CD4-positive, alpha-beta T cell treated with Interleukin-6 at 100 ng/mL for 8 hours (primary cell): ENCODE data around the gene ZSCAN12.
A peak's percentile ranks its signal among the peaks of the same experiment; 100 is the strongest.

Experiments used
- DNase-seq: peaks from one replicate; pipeline ENCODE4 v3.0.0-alpha.2; 2020; ENCODE audit warnings: mixed read lengths, low spot score

The ZSCAN12 gene

DNA sequence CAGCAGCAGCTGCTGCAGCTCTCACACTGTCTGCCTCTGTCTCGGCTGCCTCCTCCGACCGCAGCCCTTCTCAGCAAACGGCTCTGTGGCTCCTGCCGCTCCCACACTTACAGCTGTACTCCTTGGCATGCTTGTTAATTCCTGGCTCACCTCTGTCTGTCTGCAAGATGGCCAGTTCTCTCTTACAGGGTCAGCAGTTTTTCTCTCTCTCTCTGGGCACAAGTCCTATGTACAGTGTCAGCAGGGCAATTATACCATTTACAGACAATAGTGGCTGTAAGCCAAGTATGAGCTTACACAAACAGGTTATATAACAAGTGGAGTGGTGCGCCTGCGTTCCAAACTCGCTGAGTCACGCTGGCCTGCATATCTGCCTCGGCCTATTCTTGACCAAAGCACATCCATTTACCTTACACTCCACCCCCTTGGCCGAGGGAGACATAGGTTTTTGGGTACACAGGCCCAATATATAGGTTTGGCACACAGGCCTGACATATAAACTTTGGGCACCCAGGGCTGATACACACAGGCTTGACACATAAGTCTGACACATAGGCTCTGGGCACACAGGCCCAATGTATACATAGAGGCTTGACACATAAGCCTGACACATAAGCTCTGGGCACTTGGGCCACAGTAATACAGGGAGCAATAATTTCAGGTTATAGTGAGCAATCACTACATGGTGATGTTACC, 45.4 kb downstream of the ZSCAN12 start:
- DNase-seq, result no peak

DNA sequence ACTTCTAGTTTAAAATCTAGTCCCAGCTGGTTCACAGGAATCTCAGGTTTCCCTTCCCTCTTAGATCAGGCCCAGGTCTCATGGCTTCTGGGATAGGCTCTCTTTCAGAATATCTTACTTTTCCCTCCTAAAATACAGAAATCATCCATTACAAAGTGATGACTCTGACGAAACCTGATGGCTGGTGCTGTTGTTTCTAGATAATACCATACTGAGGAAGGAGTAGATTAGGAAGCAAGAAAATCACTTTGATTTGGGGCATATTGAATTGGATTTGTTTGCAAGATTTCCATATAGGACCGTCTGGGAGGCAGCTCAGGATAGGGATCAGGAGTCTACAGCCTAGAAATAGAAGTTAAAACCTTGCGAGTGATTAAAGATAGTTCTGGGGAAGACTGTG, 46.2 kb downstream of the ZSCAN12 start:
- DNase-seq, result no peak

DNA sequence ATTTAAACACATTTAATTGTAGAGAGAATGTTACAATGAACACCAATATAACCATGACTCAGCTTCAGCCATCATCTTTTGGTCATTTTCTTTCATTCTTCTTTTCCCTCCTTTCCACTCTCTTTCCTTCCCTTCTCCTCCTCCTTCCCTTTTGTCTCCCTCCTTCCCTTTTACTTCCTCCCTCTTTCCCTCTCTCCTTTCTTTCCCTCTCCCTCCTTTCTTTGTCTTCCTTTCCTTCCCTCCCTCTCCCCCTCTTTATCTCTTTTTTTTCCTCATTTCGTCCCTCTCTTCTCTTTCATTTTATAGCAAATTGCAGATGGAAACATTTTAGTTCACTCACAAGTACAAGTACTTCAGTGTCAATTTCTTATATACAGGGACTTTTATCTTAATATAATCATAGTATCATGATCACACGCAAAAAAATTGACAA, 48.0 kb downstream of the ZSCAN12 start:
- no peak for DNase-seq

DNA sequence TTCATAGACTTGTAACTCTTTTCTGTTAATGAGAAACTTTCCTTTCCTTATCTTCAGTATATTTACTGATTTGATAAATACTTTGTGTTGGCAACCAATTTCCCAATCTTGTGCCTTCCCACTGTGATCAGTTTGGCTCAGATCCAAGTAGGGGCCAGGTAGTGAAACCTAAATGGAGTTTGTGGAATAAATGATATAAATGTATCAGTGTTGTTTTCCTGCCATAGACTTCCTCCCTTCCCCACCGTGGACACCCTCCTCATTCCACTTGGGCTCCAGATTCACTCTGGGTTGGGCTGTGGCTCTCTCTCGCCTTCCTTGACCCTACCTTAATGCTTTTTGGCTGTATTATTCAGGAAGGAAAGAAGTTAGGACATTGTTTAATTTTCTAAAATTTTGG, 48.5 kb downstream of the ZSCAN12 start:
- DNase-seq, result no peak

DNA sequence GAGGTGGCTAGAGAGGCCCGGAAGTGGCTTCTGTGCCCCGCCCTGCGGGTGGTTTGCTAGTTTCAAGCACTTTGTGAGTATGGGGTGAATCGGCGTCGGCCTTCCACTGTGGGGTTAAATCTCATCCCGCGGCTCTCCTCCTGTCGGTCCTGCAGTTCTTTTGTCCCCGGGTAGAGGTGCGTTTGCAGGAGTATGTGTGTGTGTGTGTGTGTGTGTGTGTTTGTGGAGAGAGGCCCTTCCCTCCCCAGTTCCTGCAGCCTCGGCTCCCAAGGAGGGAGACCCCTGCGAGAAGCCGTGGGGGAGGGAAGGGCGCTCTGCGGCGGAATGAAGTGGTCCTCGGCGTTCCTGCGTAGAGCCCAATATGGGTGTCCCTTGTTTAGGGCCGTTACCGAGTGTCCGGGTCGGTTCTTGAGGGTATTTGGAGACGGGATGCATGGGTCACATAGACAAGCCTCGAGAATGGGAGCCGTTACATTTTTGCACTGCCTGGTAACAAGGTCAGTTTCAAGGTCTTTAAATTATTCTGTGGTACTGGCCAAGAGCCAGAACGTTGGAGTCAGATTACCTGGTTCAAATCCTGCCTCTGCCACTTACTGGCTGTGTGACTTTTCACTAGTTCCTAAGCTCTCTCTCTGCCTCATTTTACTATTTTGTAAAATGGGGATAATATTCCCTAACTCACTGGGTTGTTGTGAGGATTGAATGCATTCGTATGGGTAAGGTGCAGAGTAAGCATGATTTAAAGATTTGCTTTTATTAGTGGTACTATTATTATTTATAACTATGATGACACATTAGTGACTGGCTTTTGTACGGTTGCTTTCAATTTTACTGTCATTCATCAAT, 49.4 kb downstream of the ZSCAN12 start, which contains the start of gene ZKSCAN3:
ZKSCAN3 (plus strand) TSS at position 56 of the 846 bp plus-strand sequence. CDS start 9,640 bp downstream, outside the sequence.
- peak; percentile 84 for DNase-seq

DNA sequence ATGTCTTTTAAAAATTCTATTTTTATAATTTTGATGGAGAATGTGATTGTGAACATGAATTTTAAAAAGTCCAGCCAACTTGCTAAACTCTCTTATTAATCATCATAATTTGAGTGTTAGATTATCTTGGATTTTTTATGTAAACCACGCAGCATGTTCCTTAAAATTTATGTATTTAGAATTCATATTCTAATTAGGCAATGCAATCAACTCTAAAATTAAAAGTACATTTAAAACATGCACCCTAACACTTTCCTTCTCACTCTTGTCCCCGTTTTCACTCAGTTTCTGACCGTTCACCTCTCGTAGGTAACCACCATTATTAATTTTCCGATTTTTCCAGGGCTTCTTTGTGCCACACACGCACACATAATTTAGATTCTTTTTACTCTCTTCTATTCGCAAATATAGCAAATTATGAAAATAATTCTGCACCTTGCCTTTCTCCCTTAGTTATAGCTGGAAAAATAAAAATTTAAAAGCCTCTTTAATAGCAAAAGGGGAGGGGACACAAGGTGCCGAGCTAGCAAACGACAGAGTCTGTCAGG, 50.1 kb downstream of the ZSCAN12 start:
- DNase-seq, result no peak

DNA sequence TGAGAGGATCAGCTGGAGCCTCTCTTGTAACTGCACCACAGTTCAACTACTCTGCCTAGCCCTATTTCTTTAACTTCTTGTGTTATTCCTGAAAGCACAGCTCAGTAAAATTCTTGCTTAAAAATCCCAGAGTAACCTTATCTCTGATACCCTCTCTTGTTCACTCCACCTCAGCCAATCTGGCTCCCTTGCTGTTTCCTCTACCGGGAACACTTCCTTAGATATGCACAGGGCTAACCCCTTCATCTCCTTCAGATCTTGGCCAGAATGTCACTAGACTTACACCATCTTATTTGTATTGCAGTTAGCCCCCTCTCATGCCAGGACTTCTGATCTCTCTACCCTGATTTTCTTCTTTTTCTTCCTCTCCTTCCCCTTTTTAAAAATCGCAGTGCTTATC, 52.4 kb downstream of the ZSCAN12 start:
- DNase-seq, result no peak

DNA sequence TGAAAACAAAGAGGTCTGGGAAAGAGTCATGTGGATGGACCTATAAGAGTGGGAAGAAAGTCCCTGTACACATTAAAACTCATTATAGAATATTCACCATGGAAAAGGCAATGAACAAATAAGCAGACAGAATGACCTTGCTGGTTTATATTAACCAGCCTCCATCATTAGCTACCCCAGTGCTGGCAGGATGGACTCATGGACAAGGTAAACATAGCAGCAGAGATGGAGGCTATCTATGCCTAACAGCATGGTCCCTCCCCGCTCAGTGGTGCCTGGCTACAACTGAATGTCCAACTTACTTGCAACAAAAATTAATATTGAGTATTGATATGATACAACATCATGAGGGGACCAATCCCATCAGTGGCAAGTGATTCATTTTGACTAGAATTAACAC, 54.3 kb downstream of the ZSCAN12 start:
- no peak for DNase-seq

DNA sequence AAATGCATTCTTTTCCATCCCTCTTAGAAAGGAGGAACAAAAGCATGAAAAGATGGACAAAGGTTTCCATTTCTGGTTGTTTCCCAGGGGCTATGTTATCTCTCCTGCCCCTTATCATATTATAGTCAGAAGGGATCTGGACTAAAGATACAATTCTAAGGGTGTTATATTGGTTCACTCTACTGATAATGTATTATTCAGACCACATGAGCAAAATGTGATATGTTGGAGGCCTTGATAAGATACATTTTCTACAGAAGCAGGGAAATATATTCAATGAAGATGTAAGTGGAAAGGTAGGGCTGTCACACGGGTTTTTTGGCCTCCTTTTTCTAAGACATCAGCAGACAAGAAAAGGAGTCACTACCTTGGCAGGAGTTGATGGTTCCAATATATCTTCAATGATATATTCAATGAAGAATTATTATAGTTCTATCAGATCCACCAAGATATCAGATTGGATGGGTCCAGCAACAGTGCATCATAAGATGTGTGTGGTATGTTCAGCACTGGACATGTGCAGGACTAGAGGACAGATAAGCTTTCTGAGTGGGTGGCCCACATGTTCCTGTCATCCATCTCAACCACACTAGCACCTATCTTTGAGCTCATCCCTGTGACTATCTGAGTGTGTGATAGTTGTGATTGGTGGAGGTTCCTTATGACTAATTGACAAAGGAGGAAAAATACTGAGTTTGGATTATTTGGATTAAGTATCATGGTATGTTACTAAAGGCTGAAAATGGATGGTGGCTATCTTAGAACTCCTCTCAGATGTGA, 55.5 kb downstream of the ZSCAN12 start:
- no peak for DNase-seq

DNA sequence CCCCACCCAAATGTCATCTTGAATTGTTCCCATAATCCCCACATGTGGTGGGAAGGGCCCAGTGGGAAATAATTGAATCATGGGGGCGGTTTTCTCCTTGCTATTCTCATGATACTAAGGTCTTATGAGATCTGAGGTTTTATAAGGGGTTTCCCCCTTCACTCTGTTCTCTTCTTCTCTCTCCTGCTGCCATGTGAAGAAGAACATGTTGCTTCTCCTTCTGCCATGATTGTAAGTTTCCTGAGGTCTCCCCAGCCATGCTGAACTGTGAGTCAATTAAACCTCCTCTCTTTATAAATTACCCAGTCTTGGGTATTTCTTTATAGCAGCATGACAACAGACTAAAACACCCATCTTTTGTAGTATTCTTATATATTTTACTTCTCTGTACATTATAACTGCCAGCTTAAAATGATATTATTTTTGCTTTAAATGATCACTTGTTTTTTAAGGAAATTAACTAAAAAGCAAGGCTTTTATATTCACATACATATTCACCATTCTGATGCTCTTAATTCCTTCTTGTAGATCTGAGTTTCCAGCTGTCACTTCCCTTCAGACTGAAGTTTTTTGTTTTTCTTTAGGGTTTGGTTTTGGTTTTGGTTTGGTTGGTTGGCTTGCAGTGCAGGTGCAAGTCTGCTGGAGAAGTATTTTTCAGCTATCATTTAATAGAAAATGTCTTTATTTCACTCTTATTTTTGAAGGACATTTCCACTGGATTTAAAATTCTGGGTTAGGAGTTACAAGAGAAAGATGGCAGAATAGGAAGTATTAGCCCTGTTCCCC, 59.0 kb downstream of the ZSCAN12 start:
- no peak for DNase-seq

DNA sequence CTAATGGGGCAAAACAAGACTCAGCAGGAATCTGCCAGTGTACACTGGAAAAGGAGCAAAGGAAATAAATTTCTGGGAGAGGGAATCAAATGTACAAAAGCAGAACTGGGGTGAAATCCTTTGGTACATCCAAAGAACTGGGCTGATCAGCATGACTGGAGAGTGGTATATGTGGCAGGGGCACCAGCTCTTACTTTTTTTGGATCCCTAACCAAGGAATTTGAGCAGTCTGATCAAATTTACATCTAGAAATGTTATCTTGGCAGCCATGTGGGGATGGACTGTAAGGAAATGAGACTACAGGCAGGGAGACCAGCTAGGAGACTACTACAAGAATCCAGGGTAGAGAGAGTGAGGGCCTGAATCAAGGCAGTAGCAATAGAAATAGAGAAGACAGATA, 62.4 kb downstream of the ZSCAN12 start:
- DNase-seq, result no peak

DNA sequence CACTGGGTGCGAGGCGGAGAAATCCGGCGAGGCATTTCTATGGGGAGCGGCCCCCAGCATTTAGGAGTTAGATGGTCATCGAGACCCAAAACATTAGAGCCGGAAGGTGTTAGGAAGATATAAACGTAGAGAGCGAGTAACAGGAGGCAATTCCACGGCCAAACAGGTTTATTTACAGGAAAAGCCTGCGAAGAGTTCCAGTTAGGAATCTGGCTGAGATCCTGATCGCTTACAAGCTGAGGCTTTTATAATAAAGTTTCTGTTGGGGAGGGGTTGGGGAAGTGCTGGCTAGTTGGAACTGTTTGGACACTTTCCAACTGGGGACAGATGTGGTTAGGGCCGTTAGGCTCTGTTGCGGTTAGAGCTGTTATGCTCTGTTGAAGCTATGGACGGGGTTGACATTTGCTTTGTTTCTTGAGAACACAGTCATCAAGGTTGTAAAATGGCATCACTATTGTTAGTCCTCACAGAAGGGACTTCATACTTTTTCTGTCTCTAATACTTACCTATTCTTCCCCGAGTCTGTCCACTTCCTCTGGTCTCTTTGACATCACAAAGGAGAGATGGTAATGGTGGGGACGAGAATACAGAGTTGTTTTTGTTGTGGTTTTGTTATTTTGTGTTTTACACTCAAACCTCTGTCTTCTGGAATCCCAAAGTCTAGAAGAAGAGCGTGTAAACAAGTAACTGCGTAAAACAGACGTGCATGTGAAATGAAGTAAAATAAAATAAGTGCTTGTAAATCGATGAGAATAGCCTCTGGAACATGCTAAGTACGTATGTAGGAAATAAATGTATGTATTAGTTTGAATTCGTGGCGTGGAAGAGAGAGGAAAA, 63.0 kb downstream of the ZSCAN12 start:
- peak; percentile 20 for DNase-seq

DNA sequence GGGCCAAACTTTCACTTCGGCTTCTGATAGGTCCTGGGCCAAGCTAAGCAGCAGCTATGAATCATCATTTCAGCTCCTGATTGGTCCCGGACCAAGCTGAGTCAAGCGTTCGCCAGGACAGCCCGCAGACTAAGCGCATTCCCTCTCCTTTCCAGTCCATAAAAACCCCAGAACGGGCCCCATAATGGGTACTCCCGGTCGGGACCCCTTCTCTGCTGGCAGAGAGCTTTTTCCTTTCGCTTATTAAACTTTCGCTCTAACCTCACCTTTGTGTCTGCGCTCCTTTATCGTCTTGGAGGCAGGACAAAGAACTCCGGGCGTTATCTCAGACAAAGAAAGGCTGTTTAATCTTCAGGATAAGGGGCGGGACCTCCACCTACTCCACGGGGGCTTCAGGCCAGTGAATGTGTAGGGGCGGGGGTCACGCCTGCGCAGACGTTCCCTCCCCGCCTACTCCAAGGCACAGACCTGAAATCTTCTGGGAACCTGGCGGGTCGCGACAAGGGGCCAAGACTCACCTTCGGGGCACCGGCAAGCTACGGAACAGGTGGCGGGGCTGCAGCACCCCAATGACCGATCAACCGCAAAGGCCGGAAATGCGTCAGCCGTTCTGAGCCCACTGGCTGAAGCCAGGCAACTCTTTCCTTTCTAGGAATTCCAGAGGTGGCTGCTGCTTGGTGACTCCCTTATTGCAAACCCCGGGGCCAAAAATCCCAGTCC, 63.8 kb downstream of the ZSCAN12 start, which contains the start of gene ZSCAN31:
ZSCAN31 (minus strand) TSS at position 585 of the 720 bp plus-strand sequence. CDS start 6,465 bp downstream, outside the sequence.
- peak; percentile 85 for DNase-seq

DNA sequence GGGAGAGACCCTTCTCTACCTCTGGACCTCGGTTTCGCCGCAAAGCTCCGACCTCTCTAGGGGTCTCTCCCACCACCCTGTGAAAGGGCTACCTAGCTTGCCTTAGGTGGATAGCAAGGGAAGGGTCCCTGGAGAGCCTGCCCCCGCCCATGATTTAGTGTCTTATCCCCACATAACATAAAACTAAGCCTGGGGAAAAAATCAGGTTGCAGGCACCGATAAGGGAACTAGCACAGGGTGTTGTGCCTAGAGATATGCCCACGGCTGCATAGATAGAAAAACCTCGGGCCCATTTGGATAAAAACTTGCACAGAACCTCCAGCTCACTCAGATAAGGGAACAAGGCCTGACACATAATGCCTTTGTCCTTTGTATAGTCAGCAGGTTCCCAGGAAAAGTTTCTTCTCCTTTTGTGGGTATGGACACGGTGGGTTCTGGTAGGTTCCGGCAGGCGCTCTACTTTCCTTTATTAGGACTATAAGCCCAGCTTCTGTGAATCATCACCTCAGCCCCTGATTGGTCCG, 64.4 kb downstream of the ZSCAN12 start:
- no peak for DNase-seq

DNA sequence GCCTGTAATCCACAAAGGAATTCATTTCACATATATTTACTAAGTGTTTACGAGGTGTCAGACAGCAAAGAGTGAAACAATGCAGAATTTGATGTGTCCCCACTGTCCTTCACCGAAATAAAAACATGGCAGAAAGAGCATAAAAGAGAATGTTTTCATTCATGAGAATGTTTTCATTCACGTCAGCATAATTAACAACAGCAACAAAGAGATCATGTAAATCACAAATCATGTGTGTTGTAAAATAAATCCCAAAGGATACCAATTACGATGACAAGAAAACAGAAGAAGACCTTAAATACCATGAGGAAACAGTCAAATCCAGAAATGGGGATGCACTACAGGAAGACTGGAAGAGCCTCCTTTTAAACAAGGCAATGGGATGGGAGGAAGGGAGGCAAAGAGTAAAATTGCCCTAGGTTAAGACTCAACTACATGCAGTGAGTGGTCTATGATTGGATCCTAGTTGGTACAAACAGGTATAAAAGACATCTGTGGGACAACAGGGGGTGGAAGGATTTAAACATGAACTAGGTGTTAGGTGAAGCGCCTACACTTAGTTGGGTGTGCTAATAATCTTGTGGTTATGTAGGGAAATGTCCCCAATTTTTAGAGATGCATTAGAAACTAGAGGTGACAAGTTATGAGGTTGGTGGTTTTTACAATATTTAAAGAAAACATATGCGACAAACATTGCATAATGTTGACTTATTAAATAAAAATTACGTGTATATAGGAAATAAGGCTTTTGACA, 65.1 kb downstream of the ZSCAN12 start:
- DNase-seq, result no peak

DNA sequence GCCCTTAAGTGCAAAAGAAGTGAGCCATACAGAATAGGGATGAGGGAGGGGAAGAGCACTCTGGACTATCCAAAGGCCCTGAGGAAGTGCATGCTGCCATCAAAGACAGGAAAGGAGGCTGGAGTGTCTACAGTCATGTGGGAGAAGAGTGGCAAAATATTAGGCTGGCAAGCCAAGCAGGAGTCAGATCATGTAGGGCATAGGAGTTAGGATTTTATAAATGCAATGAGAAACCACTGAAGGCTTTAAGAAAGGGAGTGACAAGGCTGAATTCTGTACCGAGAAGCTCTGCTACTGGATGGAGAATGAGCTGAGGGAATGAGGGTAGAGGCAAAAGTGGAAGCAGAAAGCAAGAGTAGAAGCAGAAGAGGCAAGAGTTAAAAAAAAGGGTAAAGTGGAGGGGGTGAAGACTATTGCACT, 65.9 kb downstream of the ZSCAN12 start:
- DNase-seq, result no peak

DNA sequence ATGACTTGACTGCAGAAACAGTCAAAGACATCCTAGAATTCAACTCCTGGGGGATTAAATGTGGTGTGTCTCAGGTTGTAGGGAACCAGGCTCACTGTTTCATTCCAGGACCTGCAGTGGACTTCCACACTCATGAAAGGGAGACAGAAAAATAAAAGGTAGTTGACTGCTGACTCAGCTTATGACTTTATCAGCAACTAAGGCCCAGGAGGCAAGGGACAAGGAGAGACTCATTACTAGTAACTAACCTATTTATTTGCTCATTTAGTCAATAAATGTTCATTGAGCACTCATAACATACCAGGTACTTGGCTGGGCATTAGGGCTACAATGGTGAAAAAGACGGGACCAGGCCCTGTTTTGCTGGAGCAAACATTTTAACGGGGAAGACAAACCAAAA, 66.5 kb downstream of the ZSCAN12 start:
- no peak for DNase-seq

DNA sequence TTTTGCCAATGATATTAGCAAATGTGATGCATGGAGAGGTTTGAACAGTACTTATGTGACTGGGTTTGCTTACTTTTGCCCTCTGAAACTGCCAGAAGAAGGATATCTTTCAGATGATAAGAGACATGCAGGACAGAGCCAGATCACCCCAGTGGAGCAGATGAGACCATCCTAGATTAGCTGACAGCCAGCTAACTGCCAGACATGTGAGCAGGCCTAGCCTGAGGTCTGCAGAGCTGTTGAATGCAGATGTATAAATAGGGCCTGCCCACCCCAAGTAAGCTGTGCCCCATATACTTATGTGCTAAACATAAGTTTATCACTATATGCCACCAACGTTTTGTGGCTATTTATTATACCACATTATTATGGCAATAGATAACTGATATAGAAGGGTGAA, 69.5 kb downstream of the ZSCAN12 start:
- DNase-seq, result no peak
